ENCODE measurements around the gene PIK3R5. TPM values are rescaled to one million over a fixed set of nuclear protein-coding genes. Genes with fewer than 3 reads are reported as not detected.

The PIK3R5 gene
- total RNA-seq, 1 experiment from 2014 or later, result not detected

GRCh38 chr17:8872705-8873435 lies 92.6 kb downstream of the PIK3R5 start:
- H3K9me3 Mint-ChIP-seq (ENCODE audit: low read depth, unreplicated experiment), result no peaks in the 10 kb centered on the region
- no peak overlapping the region for H3K27ac Mint-ChIP-seq (ENCODE audit: unreplicated experiment)
- H3K4me3 Mint-ChIP-seq (ENCODE audit: low read depth, unreplicated experiment), result no peak overlapping the region
- no TSS peak for BruUV-seq (replicated peaks)
- TF ChIP-seq CTCF (IDR thresholded peaks at IDR 0.05; ENCODE audit: unreplicated experiment), result no peak
- intact Hi-C loops (cut with micrococcal nuclease; ENCODE audit: unreplicated experiment), result no loop called here
- H3K36me3 Mint-ChIP-seq (ENCODE audit: insufficient read depth, unreplicated experiment), result peaks cover 5% of the 10 kb centered on the region
- no peak for DNase-seq
- peaks cover 72% of the 10 kb centered on the region for H3K27me3 Mint-ChIP-seq (ENCODE audit: unreplicated experiment)
- CTCF ChIA-PET, result interaction anchor here (0.5 kb wide), 1 partner anchor 650 kb away, joined by 4 read pairs; no protein-coding TSS in a partner anchor
- no peaks in the 10 kb centered on the region for H3K4me1 Mint-ChIP-seq (ENCODE audit: low read depth, unreplicated experiment)

- Mint-ChIP-seq H3K27ac (ENCODE audit: unreplicated experiment) (no peak overlapping the region), H3K4me1 (ENCODE audit: low read depth, unreplicated experiment) (no peaks in the 10 kb centered on the region), H3K4me3 (ENCODE audit: low read depth, unreplicated experiment) (no peak overlapping the region), H3K36me3 (ENCODE audit: insufficient read depth, unreplicated experiment) (peaks cover 5% of the 10 kb centered on the region), H3K9me3 (ENCODE audit: low read depth, unreplicated experiment) (no peaks in the 10 kb centered on the region), H3K27me3 (ENCODE audit: unreplicated experiment) (peaks cover 77% of the 10 kb centered on the region)
- intact Hi-C loops (cut with micrococcal nuclease; ENCODE audit: unreplicated experiment), result no loop called here
- CTCF ChIA-PET, result interaction anchor here (0.5 kb wide), 1 partner anchor 650 kb away, joined by 4 read pairs; no protein-coding TSS in a partner anchor
- TF ChIP-seq CTCF (IDR thresholded peaks at IDR 0.05; ENCODE audit: unreplicated experiment), result no peak
- DNase-seq, result no peak
- BruUV-seq (replicated peaks), result no TSS peak
These were observed 93.3 kb downstream of the PIK3R5 start for GRCh38 chr17:8872036-8872704.

GRCh38 chr17:8871081-8871581 lies 94.4 kb downstream of the PIK3R5 start:
- BruUV-seq (replicated peaks), result no TSS peak
- Mint-ChIP-seq H3K9me3 (ENCODE audit: low read depth, unreplicated experiment) (no peaks in the 10 kb centered on the region), H3K36me3 (ENCODE audit: insufficient read depth, unreplicated experiment) (peaks cover 5% of the 10 kb centered on the region), H3K4me3 (ENCODE audit: low read depth, unreplicated experiment) (no peak overlapping the region), H3K27ac (ENCODE audit: unreplicated experiment) (no peak overlapping the region), H3K27me3 (ENCODE audit: unreplicated experiment) (peaks cover 87% of the 10 kb centered on the region), H3K4me1 (ENCODE audit: low read depth, unreplicated experiment) (no peaks in the 10 kb centered on the region)
- DNase-seq, result no peak
- CTCF ChIA-PET, result no interaction called here
- TF ChIP-seq CTCF (IDR thresholded peaks at IDR 0.05; ENCODE audit: unreplicated experiment), result no peak
- intact Hi-C loops (cut with micrococcal nuclease; ENCODE audit: unreplicated experiment), result no loop called here

- TF ChIP-seq CTCF (IDR thresholded peaks at IDR 0.05; ENCODE audit: unreplicated experiment), result no peak
- H3K27ac Mint-ChIP-seq (ENCODE audit: unreplicated experiment), result no peak overlapping the region
- no peaks in the 10 kb centered on the region for H3K9me3 Mint-ChIP-seq (ENCODE audit: low read depth, unreplicated experiment)
- CTCF ChIA-PET, result no interaction called here
- no peak overlapping the region for H3K4me3 Mint-ChIP-seq (ENCODE audit: low read depth, unreplicated experiment)
- no peaks in the 10 kb centered on the region for H3K4me1 Mint-ChIP-seq (ENCODE audit: low read depth, unreplicated experiment)
- peaks cover 5% of the 10 kb centered on the region for H3K36me3 Mint-ChIP-seq (ENCODE audit: insufficient read depth, unreplicated experiment)
- no TSS peak for BruUV-seq (replicated peaks)
- peaks cover 85% of the 10 kb centered on the region for H3K27me3 Mint-ChIP-seq (ENCODE audit: unreplicated experiment)
- intact Hi-C loops (cut with micrococcal nuclease; ENCODE audit: unreplicated experiment), result no loop called here
- DNase-seq, result no peak
These were observed 95.0 kb downstream of the PIK3R5 start for GRCh38 chr17:8870406-8871040.

Data from Calu3 (cell line).